Astrocyte of the cerebellum (primary cell): ENCODE measurements around the gene SH3BGR.
"Not testable (repeated sequence)": the region's sequence is repeated elsewhere in the genome, so short reads cannot be mapped to it uniquely, and the experiment has no call there.

Experiments used
- DNase-seq: peaks from one replicate; pipeline ENCODE4 v3.0.0-alpha.2; 2011; ENCODE audit warnings: low read depth
- H3K4me3 ChIP-seq: 2 replicates; pipeline ENCODE4 v1.5.1; 2011; ENCODE audit warnings: mild to moderate bottlenecking, low read depth, low read length, moderate library complexity
- in situ Hi-C: cut with HindIII; loops from 2 replicates; pipeline ENCODE4 v1.10.0; 2017; ENCODE audit warnings: low sequenced_read_pairs
- TF ChIP-seq, protein P1 (sequence below): IDR thresholded peaks from 2 replicates; pipeline ENCODE4 v1.5.1; 2012; ENCODE audit warnings: low read length, low read depth, moderate library complexity, mild to moderate bottlenecking; ENCODE audit errors: missing control alignments

SH3BGR gene

DNA sequence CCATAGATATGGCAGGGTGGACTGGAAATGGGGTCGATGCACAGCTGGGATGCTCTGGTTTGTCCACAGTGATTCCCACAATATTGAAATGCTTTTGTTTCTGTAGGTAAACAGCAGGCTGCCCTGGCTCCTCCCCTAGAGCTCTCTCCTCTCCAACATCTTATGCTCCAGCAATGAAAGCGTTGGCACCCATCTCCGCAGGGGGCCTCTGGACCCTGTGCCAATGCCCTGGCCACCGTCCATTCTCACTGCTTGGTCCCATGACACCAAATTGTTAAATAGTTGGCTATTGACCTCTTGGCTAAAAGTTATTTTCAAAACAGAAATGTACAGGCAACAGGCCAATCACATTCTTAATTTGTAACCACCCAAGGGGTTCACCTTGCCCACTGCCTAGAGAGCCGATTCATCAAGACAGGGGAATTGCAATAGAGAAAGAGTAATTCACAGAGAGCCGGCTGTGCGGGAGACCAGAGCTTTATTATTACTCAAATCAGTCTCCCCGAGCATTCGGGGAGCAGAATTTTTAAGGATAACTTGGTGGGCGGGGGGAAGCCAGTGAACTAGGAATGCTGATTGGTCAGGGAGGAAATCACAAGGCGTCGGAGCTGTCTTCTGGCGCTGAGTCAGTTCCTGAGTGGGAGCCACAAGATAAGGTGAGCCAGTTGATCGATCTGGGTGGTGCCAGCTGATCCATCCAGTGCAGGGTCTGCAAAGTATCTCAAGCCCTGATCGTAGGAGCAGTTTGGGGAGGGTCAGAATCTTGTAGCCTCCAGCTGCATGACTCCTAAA lies 84.1 kb downstream of the SH3BGR start:
- H3K4me3 ChIP-seq = no peak overlapping the region
- in situ Hi-C loops = no loop called here
- TF ChIP-seq, protein P1, sequence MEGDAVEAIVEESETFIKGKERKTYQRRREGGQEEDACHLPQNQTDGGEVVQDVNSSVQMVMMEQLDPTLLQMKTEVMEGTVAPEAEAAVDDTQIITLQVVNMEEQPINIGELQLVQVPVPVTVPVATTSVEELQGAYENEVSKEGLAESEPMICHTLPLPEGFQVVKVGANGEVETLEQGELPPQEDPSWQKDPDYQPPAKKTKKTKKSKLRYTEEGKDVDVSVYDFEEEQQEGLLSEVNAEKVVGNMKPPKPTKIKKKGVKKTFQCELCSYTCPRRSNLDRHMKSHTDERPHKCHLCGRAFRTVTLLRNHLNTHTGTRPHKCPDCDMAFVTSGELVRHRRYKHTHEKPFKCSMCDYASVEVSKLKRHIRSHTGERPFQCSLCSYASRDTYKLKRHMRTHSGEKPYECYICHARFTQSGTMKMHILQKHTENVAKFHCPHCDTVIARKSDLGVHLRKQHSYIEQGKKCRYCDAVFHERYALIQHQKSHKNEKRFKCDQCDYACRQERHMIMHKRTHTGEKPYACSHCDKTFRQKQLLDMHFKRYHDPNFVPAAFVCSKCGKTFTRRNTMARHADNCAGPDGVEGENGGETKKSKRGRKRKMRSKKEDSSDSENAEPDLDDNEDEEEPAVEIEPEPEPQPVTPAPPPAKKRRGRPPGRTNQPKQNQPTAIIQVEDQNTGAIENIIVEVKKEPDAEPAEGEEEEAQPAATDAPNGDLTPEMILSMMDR = no peak
- DNase-seq = no peak

DNA sequence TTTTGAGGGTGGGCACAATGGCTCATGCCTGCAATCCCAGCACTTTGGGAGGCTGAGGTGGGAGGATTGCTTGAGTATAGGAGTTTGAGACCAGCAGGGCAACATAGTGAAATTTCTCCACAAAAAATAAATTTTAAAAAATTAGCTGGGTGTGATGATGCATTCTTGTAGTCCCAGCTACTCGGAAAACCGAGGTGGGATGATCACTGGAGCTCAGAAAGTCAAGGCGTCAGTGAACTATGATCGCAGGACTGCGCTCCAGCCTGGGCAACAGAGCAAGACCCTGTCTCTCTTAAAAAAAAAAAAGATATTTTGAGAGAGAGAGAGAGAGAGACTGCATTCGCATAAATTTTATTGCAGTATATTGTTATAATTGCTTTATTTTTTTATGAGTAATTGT lies 85.1 kb downstream of the SH3BGR start:
- DNase-seq = no peak
- TF ChIP-seq, protein P1 = no peak
- H3K4me3 ChIP-seq = no peak overlapping the region
- in situ Hi-C loops = no loop called here

DNA sequence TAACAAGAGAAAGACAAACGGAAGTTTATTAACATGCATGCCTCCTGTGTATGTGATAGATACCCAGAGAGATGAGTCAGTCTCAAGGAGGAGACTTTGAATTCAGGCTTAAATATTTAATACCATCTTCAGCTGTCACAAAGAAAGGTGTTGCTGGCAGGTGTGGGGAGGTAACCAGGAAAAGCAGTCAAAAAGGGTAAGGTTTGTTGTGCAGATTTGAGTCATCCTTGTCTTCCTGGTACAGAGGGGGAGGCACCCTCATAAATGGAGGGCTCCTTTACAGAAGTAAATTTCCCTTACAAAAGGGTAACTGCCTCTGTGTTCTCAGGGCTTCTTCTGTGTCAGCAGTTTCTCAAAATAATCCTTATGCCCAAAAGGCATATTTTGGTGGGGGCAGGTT lies 85.8 kb downstream of the SH3BGR start:
- H3K4me3 ChIP-seq = no peak overlapping the region
- TF ChIP-seq, protein P1 = no peak
- DNase-seq = no peak
- in situ Hi-C loops = no loop called here

DNA sequence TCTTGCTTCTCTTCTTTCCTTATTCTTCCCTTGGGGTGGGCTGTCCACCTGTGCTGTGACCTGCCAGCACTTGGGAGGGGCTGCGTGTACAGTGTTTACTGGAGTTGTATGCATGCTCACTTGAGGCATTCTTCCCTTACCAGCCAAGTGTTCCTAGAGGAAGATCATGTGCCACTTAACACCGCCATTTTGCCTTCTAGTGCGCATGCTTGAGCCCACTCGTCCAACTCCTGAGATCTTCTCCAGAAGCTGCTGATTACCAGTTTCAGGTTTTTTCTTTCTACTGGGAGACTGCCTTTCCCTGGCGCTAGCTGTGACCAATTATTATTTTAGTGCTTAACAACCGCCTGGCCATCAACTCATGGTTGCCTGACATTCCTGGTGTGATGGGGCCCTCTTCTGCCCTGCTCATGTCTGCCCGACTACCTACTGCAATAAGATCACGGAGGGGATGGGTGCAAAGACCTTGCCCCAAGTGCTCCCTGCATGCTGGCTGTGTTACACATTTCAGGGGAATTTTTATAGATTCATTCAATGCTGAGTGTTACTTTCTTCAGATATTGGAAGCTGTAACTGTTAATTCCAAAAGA lies 86.8 kb downstream of the SH3BGR start:
- DNase-seq = no peak
- in situ Hi-C loops = no loop called here
- no peak overlapping the region for H3K4me3 ChIP-seq
- TF ChIP-seq, protein P1 = no peak

DNA sequence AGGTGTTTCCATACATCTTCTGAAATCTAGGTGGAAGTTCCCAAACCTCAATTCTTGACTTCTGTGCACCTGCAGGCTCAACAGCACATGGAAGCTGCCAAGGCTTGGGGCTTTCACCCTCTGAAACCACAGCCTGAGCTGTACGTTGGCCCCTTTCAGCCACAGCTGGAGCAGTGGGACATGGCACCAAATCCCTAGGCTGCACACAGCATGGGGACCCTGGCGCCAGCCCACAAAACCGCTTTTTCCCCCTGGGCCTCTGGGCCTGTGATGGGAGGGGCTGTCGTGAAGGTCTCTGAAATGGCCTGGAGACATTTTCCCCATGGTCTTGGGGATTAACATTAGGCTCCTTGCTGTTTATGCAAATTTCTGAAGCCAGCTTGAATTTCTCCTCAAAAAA lies 88.6 kb downstream of the SH3BGR start:
- in situ Hi-C loops, H3K4me3 ChIP-seq, DNase-seq: not testable (repeated sequence)

DNA sequence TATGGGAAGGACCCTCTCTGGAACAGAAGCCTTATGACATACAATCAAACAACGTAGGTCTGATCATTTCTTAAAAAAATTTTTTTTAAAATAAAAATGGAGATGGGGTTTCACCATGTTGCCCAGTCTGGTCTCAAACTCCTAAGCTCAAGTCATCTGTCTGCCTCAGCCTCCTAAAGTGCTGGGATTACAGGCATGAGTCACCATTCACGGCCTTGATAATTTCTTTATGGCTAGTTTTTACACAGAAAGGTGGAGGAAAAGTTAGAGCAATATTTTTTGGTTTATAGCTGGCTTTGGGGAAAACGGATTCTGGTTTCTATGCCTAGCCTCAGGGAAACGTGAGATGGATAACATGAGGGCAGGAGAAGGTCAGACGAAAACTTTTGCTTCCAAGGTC lies 91.0 kb downstream of the SH3BGR start:
- H3K4me3 ChIP-seq = no peak overlapping the region
- no peak for DNase-seq
- TF ChIP-seq, protein P1 = no peak
- in situ Hi-C loops = no loop called here

DNA sequence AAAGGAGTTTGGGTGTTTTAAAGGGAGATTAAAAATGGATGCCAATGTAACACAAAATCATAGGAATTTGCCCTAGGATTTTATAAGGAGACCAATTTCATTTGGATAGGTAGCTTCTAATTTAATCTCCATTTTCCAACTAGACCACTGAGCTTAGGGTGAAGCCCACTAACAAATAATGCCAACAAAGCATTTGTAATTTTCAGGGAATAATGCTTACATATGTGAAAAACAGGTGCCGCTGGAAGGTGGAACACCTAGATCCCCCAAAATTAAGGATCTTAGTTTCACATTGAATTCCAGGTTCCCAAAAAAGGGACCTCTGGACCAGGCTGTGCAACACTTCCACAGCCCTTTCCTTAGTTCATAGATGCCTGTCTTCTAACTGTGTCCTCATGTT lies 94.8 kb downstream of the SH3BGR start:
- in situ Hi-C loops = no loop called here
- no peak overlapping the region for H3K4me3 ChIP-seq
- no peak for DNase-seq
- TF ChIP-seq, protein P1 = no peak
